Posterior vena cava (tissue), 2 donors: ENCODE results near the gene ARHGAP31. TPM values are rescaled to one million over a fixed set of nuclear protein-coding genes. Genes with fewer than 3 reads are reported as not detected.

Experiments
- DNase-seq: peaks from one replicate; pipeline ENCODE4 v3.0.0-alpha.2; 2020; ENCODE audit warnings: low spot score
- intact Hi-C, 2 donors: fragments of 100-400 bp; cut with DNase I; formaldehyde crosslinking; loops; one replicate each; pipeline versions ENCODE4 v1.14.1 to v1.14.2; 2022 to 2023
- total RNA-seq, 2 donors: library from RNA; stranded (reverse); fragmentation: NEBNext Ultra II Directional; extraction: Animal tissue kit (Norgen Biotek cat#: 25700); gene quantifications; one replicate each; pipeline ENCODE4 v1.2.1, GENCODE V29; 2021
- donor health status: DM: yes; HTN: yes; CAD: no.
- donor health status: DM: yes; HTN: yes; CAD: no.

Gene ARHGAP31
- total RNA-seq, 2 donors from 2014 or later, result 26.5 to 26.9 TPM

- intact Hi-C loops, result no loop called here
- no peak for DNase-seq
Observed at GRCh38 chr3:119405315-119405714, 111.1 kb downstream of the ARHGAP31 start.

- intact Hi-C loops, result no loop called here
- DNase-seq, result no peak
Observed at GRCh38 chr3:119408243-119408950, 114.2 kb downstream of the ARHGAP31 start.

GRCh38 chr3:119409844-119410243 is 115.7 kb downstream of the ARHGAP31 start:
- intact Hi-C loops, result no loop called here

GRCh38 chr3:119413603-119414280 is 119.6 kb downstream of the ARHGAP31 start:
- no peak for DNase-seq
- intact Hi-C loops, result loop anchor here in 1 of 2 donors (1.0 kb wide), 1 partner anchor 17 kb away; no protein-coding TSS in a partner anchor

More at GRCh38 chr3:119409844-119410243, 115.7 kb downstream of the ARHGAP31 start:
- no peak for DNase-seq

GRCh38 chr3:119416873-119417272 is 122.7 kb downstream of the ARHGAP31 start:
- intact Hi-C loops, result no loop called here
- no peak for DNase-seq

GRCh38 chr3:119417771-119418512 is 123.8 kb downstream of the ARHGAP31 start:
- intact Hi-C loops, result no loop called here
- DNase-seq, result no peak

GRCh38 chr3:119418641-119419040 is 124.5 kb downstream of the ARHGAP31 start:
- intact Hi-C loops, result no loop called here

GRCh38 chr3:119420196-119420595 is 126.0 kb downstream of the ARHGAP31 start:
- intact Hi-C loops, result no loop called here
- no peak for DNase-seq

More at GRCh38 chr3:119418641-119419040, 124.5 kb downstream of the ARHGAP31 start:
- no peak for DNase-seq

GRCh38 chr3:119427669-119428068 is 133.5 kb downstream of the ARHGAP31 start:
- intact Hi-C loops, result no loop called here
- DNase-seq, result no peak

- no peak for DNase-seq
- intact Hi-C loops, result no loop called here
Observed at GRCh38 chr3:119428538-119428937, 134.4 kb downstream of the ARHGAP31 start.

- intact Hi-C loops, result no loop called here
Observed at GRCh38 chr3:119433613-119434325, 139.6 kb downstream of the ARHGAP31 start.

GRCh38 chr3:119434703-119435102 is 140.5 kb downstream of the ARHGAP31 start:
- no peak for DNase-seq
- intact Hi-C loops, result no loop called here

More at GRCh38 chr3:119433613-119434325, 139.6 kb downstream of the ARHGAP31 start:
- DNase-seq, result no peak

- DNase-seq, result no peak
- intact Hi-C loops, result no loop called here
Observed at GRCh38 chr3:119436977-119437376, 142.8 kb downstream of the ARHGAP31 start.

GRCh38 chr3:119437691-119438258 is 143.6 kb downstream of the ARHGAP31 start:
- intact Hi-C loops, result no loop called here
- DNase-seq, result no peak

GRCh38 chr3:119443179-119443578 is 149.0 kb downstream of the ARHGAP31 start:
- intact Hi-C loops, result no loop called here
- no peak for DNase-seq

- DNase-seq, result no peak
- intact Hi-C loops, result no loop called here
Observed at GRCh38 chr3:119444590-119444989, 150.4 kb downstream of the ARHGAP31 start.

GRCh38 chr3:119453822-119454221 is 159.6 kb downstream of the ARHGAP31 start:
- intact Hi-C loops, result no loop called here
- DNase-seq, result no peak

GRCh38 chr3:119456469-119456868 is 162.3 kb downstream of the ARHGAP31 start:
- DNase-seq, result no peak
- intact Hi-C loops, result no loop called here

GRCh38 chr3:119457246-119457645 is 163.1 kb downstream of the ARHGAP31 start:
- no peak for DNase-seq
- intact Hi-C loops, result no loop called here
